ENCODE data around the gene BAIAP2.

Gene BAIAP2

DNA sequence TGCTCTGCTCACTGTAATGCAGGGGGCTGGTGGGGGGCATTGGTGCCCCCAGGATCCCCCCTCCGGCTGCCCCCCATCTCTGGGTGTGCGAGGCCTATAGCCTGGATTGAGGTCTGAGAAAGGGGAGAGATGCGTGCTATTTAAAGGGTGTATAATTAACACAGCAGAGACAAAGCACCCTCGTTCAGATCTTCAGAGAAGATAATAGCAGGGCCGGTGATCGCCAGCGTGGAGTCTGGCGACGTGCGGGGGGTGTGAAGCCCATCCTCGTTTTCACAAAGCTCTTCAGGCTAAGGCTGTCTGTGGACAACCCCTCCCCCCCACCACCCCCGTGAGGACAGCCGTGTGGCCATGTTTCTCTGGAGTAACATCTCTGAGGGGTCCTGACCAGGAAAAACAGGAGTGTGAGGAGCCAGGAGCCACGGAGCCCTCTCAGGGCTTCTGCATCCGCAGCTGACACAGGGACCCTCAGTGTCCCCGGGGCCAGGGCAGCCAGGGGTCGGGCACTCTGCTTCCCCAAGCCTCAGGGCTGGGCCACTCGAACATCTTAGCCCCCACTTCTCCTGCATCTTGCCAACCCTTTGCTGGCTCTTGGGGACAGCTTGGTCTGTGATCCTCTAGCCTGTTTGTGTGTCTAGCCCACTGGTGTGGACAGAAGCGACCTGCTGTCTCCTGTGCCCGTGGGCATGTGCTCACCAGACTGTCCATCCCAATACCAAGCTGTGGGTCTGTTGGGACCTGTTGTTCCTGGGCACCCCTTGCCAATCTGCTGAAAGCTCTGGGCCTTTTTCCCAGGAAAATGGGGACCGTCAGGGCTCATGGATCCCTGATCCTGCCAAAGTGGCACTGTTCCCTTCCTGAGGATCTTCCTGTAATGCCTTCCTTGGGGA lies 58.9 kb downstream of the BAIAP2 start:
- peaks cover 57% of the 10 kb centered on the region for H3K36me3 ChIP-seq
- TF ChIP-seq, protein P1, sequence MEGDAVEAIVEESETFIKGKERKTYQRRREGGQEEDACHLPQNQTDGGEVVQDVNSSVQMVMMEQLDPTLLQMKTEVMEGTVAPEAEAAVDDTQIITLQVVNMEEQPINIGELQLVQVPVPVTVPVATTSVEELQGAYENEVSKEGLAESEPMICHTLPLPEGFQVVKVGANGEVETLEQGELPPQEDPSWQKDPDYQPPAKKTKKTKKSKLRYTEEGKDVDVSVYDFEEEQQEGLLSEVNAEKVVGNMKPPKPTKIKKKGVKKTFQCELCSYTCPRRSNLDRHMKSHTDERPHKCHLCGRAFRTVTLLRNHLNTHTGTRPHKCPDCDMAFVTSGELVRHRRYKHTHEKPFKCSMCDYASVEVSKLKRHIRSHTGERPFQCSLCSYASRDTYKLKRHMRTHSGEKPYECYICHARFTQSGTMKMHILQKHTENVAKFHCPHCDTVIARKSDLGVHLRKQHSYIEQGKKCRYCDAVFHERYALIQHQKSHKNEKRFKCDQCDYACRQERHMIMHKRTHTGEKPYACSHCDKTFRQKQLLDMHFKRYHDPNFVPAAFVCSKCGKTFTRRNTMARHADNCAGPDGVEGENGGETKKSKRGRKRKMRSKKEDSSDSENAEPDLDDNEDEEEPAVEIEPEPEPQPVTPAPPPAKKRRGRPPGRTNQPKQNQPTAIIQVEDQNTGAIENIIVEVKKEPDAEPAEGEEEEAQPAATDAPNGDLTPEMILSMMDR (IDR thresholded peaks at IDR 0.05; ENCODE audit: low read depth, low read length) = no peak
- no peaks in the 10 kb centered on the region for H3K9me3 ChIP-seq (ENCODE audit: severe bottlenecking)
- no peaks in the 10 kb centered on the region for H3K27me3 ChIP-seq (ENCODE audit: insufficient read depth, low read depth, severe bottlenecking)
- peak overlapping the region; percentile 74 for H3K27ac ChIP-seq
- no peak overlapping the region for H3K4me3 ChIP-seq (ENCODE audit: low read depth, low read length)
- DNase-seq = no peak

DNA sequence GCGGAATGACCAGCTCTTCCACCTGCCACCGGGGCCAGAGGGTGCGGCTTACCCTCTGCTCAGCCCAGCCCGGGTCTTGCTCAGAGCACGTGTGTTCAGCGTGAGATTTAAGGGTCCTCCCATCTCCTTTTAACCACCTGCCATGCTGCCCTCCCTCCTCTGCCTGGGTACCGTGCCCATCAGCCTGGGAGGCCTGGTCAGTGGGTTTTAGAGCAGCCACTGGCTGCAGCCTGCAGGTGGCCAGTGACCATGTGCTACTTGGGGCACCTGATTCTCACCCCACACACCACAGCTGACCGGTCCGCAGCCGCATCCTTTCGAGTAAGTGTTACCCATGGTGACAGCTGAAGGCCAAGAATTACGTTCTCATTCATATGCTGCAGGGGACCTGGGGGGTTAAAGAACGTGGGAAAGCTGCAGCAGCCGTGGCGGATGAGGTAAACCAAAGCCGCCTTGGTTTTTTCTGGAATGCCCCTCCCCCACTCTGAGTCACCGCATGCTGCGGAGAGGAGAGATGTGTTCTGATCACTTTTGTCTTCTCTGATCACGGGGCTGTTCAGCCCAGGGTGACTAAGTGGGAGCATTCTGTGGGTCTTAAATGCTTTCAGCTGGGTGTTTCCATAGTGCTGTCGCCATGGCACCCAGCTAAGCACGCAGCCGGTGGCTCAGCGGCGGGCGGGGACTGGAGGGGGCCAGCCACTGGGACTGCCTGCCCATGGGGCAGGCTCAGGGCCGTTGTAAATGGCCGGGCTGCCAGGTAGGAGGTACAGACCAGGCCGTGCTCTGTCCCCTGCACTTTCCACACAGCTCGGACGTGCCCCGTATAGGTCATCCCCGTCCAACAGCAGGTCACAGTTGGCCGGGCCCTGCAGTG lies 59.8 kb downstream of the BAIAP2 start:
- no peak overlapping the region for H3K4me3 ChIP-seq (ENCODE audit: low read depth, low read length)
- no peaks in the 10 kb centered on the region for H3K9me3 ChIP-seq (ENCODE audit: severe bottlenecking)
- TF ChIP-seq, protein P1 (IDR thresholded peaks at IDR 0.05; ENCODE audit: low read depth, low read length) = peak; percentile 3; the same call in 1 of the 2 replicates
- DNase-seq = peak; percentile 91
- H3K27ac ChIP-seq = peak overlapping the region; percentile 74
- peaks cover 58% of the 10 kb centered on the region for H3K36me3 ChIP-seq
- no peaks in the 10 kb centered on the region for H3K27me3 ChIP-seq (ENCODE audit: insufficient read depth, low read depth, severe bottlenecking)

DNA sequence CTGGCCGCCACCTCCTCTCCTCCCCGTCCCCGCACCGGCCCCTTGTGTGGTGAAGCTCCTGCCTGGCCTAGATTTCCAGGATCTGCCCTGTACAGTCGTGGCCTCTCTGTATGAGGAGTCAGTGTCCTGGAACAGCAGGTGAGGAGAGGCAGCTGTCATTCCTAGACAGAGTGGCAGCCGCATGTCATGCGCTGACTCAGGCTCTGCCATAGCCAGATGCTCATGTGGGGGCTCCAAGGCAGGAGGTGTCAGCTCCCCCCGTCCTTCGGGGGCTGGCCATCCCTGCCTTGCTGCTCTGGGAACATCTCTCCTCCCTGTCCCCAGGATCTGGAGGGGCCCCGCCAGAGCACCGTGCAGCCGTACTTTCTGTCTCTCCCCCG lies 60.4 kb downstream of the BAIAP2 start:
- H3K36me3 ChIP-seq = peaks cover 58% of the 10 kb centered on the region
- H3K27ac ChIP-seq = peak overlapping the region; percentile 74
- TF ChIP-seq, protein P1 (IDR thresholded peaks at IDR 0.05; ENCODE audit: low read depth, low read length) = no peak
- no peak overlapping the region for H3K4me3 ChIP-seq (ENCODE audit: low read depth, low read length)
- H3K27me3 ChIP-seq (ENCODE audit: insufficient read depth, low read depth, severe bottlenecking) = no peaks in the 10 kb centered on the region
- H3K9me3 ChIP-seq (ENCODE audit: severe bottlenecking) = no peaks in the 10 kb centered on the region
- DNase-seq = peak; percentile 72

DNA sequence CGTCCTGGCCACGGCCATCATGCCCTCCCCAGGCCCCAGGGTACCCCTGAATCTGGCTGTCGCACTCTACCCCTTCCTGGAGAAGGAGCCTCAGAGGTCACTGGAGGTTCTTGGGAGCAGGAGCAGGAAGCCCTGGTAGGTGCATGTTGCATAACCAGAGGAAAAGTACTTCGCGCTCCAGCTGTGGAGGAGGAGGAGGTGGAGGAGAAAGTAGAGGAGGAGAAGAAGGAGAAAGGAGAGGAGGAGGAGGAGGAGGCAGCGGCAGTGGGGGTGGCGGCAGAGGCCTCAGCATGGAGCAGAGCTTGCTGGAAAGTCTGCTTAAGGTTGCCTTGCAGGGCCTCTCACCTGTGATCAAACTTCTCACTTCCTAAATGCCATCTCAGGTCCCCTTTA lies 61.8 kb downstream of the BAIAP2 start:
- TF ChIP-seq, protein P1 (IDR thresholded peaks at IDR 0.05; ENCODE audit: low read depth, low read length) = no peak
- no peak for DNase-seq

DNA sequence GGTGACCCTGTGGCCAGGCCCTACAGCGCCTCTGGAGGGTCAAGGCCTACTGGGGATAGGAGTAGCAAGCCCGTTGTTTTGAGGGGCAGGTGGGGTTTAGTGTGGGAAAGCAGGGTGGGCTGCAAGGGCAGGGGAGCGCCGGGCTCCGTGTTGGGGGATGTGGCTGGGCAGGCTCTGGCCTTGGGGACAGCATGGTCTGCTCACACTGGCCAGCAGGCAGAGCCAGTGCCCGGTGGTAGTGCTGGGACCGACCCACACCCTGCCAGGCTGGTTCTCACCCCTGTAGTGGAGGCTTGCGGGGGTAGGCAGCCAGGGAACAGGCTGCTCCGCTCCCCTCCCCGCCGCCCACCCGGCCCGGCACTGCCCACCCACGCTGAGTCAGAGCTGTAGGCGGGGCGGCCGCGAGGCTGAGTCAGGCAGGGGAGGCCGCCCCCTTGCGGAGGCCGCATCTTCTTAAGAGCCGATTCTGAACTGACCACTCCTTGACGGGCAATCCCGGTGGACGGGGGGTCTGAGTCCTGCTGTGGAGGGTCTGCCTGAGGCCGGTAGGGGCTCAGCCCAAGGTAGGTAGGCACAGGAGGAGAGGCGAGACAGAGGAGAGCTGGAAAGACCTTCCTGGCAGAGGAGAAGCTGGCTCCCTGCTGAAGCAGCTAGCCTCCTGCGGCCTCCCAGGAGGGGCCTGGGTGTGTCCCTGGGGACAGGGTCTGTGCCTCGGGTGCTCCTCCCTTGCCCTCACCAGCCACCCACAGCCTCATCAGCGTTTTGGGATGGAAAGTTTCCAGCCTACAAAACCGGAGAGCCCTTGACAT lies 62.4 kb downstream of the BAIAP2 start:
- TF ChIP-seq, protein P1 (IDR thresholded peaks at IDR 0.05; ENCODE audit: low read depth, low read length) = peak; percentile 91
- Histone ChIP-seq H3K36me3 (peaks cover 65% of the 10 kb centered on the region), H3K4me3 (ENCODE audit: low read depth, low read length) (no peak overlapping the region), H3K27me3 (ENCODE audit: insufficient read depth, low read depth, severe bottlenecking) (no peaks in the 10 kb centered on the region), H3K9me3 (ENCODE audit: severe bottlenecking) (no peaks in the 10 kb centered on the region), H3K27ac (peak overlapping the region; percentile 74)
- DNase-seq = peak; percentile 86

More for the DNA sequence above, 61.8 kb downstream of the BAIAP2 start:
- Histone ChIP-seq H3K27ac (peak overlapping the region; percentile 74), H3K36me3 (peaks cover 63% of the 10 kb centered on the region), H3K4me3 (ENCODE audit: low read depth, low read length) (no peak overlapping the region), H3K9me3 (ENCODE audit: severe bottlenecking) (no peaks in the 10 kb centered on the region), H3K27me3 (ENCODE audit: insufficient read depth, low read depth, severe bottlenecking) (no peaks in the 10 kb centered on the region)

Measured in WERI-Rb-1 (cell line).